ENCODE data around the gene DCTN3. TPM values are rescaled to one million over a fixed set of nuclear protein-coding genes. Genes with fewer than 3 reads are reported as not detected.

DCTN3 gene
- total RNA-seq, 1 experiment from 2014 or later: 98.4 TPM

DNA sequence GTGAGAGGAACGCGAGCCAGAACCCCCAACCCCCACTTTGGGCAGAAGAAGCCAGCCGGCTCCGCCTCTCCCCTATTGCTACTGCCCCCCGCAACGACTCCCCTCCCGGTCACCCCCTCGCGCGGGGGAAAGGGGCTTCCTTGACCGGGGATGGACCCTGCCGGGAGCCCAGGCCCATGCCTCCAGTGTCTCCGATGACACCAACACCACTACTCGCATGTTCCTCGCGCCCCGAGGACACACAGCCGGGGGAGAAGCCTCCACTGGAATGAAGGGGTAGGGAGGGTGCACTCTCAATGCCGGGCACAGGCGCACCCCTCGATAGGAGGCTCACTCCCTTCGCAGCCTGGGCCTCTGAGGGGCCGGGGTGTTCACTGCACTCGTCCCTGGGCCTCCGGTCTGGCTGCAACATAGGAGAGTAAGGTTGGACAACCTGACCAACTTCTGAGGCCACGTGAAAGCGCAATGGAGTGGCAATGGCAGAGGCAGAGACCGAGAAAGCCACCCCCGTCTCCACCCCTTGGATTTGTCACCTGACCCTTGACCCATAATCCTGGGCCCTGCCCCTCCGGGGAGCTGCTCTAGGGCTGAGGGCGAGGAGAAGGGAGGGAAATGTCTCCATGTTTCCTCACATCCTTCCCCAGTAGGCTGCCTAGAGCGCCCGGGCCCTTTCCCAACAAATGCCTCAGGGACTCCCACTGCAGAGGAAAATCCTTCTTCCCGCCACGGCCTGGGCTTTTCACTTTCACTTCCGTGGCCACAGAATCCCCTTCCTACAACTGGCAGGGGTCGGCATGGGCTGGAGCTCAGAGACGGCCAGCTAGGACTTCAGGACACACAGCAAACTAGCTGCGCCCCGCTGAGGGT is 29.7 kb downstream of the DCTN3 start:
- DNase-seq (ENCODE audit: low spot score): no peak

DNA sequence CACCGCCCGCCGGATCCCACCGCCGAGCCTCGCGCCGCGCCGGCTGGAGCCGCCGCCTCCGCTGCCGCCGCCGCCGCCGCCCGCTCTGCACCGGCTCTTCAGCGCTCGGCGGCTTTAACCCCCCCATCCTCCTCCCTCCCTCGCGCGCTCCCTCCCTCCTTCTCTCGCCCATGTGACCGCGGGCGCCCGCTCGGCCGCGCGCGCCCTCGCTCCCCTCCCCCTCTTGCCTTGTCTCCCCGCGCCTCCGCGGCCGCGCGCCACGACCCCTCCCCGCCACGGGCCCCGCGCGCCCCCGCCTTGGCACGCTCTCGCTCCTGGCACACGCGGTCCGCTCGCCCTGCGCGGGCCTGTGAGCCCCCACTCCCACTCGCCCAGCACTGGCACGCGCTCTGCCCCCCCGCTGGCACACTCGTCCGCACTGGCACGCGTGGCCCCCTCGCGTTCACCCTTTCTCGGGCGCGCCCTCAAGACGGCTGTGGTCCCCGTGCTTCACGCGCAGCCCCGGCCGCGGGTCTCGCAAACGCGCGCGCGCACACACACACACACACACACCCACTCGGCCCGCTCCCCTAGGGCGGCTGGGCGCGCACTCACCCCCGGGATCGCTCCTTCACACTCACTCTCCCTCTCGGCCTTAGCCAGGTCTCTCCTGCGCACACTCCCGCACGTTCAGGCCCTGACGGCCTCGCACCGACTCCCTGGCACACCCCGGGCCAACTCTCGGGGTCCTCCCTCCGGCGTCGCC is 30.5 kb downstream of the DCTN3 start, which contains the start of gene CNTFR:
CNTFR (minus strand) TSS at position 89 of the 745 bp plus-strand sequence. CDS start 20,743 bp downstream, outside the sequence.
- no peak for DNase-seq (ENCODE audit: low spot score)

DNA sequence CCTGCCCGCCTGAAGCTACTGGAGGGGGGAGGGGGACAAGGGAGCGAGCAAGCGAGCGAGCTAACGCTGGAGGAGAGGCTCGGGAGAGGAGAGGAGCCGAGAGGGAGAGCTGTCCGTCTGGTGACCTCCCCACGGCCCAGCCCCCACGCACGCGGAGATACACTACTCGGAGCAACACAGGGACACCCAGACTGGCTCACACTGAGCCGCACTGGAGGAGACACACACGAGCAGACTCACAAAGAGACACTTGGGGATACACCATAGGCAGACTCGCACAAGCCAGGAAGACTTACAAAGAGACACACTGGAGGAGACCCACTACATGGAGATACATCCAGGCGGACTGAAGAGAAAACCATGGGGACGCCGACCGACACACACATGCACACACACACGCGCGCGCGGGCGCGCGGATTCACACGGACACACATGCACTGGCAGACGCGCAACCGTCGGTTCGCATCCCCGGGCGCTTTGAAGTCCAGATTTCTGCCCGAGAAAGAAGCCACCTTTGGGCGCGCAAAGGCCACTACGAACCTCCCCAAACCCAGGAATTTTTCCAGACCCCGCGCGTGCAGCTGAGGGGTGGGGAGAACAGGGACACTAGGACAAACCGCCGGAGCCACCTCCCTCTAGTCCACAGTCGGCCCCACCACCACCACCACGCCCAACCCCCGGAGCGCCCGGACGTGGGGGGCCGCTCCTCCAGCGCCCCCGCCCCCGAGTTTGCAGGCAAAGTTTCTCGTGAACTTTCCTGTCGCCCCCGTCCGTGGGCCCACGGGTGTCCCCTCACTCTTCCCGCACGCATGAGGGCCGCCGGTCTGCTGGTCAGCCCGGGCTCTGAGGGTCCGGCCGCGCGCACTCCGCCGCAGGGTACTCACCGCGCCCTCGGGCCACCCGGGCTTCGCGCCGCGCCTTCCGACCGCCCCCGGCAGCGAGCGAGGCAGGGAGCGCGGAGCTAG is 31.3 kb downstream of the DCTN3 start:
- DNase-seq (ENCODE audit: low spot score): no peak

DNA sequence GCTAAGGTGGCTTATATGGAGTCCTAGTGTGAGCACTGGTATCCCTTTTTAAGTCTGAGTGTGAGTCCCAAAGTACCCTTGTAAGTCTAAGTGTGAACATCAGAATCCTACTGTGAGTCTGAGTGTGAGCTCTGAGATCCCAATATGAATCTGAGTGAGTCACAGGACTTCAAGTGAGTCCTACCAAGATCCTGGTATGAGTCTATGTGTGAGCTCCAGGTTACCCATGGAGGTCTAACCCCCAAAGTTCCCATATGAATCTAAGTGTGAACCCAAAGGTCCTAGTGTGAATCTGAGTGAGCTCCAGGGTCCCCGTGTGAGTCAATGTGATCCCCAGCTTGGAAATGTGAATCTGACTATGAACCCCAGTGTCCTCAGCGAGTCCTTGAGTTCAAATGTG is 33.0 kb downstream of the DCTN3 start:
- no peak for DNase-seq (ENCODE audit: low spot score)

DNA sequence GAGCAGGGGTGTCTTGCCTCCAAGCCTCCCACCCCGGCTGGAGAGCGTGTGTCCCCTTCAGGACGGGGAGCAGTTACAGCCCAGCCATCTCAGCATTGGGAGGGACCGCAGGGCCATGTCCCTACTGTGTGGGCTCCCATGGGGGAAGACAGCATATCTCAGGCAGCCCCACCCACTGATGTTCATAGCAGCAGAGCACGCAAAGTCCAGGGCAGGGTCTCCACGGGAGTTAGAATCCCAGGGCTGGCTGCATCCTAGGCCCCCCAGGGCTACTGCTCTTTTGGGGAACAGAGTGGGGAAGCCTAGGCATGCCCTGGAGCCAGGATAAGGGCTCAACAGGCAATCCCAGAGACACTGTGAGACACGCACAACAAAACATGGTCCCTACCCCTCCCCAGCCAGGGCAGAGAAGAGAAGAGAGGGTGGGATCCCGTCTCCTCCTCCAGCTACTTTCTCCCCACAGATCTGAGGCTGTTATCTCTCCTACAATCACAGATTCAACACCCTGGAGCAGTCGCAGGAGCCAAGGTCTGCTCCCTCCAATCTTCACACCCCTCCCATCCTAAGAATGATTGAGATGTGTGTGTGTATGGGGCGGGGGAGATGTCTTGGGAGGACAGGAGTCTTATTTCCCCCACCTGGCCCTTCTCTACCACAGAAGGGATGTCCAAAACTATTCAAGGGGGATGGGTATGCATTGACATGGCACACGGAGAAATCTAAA is 34.2 kb downstream of the DCTN3 start:
- DNase-seq (ENCODE audit: low spot score): no peak

DNA sequence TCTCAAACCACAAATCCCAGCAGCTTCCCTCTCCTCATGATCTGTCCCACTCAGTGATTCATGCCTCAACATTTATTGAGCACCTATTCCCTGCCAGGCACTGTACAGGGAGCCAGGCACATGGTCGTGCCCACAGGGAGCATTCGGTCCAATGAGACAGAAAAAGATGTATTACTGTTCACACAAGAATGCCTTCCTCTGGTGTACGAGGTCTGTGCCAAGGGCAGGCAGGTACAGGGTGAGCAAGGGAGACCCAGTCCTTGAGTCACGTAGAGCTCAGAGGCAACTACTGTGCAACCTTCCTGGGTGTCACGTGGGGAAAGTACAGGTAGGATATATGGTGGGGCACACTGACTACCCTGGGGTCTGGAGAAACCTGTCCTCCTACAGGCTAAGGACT is 35.3 kb downstream of the DCTN3 start:
- DNase-seq (ENCODE audit: low spot score): no peak

DNA sequence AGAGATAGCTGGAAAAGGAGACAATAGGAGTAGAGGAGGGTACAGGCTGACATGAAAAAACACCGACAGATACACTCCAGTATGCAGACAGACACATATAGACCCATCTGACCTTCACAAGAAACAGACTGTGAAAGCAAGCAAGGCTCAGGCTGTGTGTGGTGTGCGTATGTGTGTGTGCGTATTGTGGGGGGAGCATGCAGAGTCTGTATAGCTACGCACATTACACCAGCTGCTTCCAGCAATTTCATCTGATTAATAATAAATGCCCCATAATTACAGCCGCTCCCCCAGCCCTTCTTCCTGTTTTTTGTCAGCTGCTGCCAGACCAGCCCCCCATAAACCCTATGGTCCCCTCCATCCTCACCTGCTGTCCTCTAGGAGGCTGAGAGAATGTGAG is 37.5 kb downstream of the DCTN3 start:
- no peak for DNase-seq (ENCODE audit: low spot score)

DNA sequence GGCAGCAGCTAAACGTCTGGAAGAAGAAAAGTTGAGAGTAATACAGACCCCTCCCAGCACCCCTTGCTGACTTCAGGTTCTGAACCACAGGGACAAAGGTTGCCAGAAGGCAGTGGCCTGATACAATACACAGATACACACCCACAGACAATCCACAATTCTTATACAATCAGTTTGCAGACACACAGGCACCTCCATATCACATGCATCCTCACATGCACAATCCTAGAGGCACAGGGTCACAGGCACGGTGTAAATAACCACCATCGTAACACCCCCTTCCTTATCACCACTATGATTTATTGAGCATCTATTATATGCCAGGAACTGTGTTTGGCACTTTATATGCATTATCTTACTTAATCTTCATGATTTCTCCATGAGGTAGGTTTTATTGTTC is 39.0 kb downstream of the DCTN3 start:
- no peak for DNase-seq (ENCODE audit: low spot score)

DNA sequence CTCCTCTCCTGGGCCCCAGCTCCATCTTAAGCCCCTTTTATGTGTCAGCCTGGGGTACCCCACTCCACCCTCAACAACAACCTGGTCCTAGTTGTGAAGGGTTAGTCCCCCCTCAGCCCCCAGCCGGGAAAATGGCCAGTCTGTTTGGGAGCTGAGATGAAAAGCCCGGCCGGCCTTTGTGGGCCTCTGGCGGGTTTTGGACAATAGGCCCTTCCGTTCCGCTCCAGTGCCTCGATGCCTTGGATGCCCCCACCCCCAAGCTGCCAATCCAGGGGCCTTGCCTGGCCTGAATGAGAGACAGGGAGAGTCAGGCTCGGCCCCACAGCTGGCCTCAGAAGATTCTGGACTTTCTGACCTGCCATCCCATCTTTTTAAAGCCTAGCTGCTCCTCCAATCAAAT is 39.9 kb downstream of the DCTN3 start:
- DNase-seq (ENCODE audit: low spot score): no peak

DNA sequence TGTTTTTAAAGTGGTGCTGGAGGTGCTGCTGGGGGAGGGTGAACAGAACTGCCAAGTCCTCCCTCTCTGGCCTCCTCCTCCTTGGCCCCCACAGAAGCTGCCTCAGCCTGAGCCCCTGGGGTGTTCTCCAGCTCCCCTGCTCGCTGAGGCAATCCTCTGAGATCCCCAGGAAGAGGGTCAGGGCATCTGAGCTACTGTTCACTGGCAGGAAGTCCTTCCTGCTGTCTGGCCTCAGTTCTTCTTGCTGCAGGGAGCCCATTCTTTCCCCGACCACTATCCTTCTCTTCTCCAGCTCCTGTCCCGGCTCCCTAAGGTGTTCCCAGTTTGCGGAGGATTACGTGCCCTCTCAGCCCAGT is 40.5 kb downstream of the DCTN3 start:
- DNase-seq (ENCODE audit: low spot score): no peak

DNA sequence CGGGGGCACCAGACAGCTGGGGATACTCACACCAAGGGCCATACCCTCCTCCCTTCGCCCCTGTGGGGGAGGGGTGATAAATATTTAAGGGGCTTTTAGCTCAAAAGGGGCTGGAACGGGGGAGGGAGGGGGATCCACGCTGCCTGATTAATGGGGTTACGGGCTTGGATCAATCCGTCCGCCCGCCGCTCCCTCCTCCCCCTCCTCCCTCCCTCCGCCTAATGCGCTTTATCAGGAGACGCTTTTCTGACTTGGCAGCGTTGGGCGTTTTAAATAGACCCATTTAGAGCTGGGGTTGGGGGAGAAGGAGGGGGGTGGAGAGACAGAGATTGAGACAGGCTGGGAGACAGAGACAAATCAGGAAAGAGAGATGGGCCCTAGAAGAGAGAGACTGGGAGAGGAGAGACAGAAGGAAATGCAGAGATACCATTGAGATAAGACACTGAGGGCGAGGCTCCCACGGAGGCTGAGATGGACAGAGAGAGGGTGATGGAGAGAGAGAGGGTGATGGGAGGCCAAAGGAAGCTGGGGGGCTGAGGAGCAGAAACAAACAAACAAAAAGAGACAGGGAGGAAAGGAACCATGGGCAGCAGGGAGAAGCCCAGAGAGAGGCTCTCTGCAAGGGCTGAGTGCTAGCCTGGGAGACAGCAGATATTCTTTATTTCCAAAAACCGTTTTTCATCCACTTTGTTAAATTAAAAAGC is 41.0 kb downstream of the DCTN3 start:
- DNase-seq (ENCODE audit: low spot score): no peak

DNA sequence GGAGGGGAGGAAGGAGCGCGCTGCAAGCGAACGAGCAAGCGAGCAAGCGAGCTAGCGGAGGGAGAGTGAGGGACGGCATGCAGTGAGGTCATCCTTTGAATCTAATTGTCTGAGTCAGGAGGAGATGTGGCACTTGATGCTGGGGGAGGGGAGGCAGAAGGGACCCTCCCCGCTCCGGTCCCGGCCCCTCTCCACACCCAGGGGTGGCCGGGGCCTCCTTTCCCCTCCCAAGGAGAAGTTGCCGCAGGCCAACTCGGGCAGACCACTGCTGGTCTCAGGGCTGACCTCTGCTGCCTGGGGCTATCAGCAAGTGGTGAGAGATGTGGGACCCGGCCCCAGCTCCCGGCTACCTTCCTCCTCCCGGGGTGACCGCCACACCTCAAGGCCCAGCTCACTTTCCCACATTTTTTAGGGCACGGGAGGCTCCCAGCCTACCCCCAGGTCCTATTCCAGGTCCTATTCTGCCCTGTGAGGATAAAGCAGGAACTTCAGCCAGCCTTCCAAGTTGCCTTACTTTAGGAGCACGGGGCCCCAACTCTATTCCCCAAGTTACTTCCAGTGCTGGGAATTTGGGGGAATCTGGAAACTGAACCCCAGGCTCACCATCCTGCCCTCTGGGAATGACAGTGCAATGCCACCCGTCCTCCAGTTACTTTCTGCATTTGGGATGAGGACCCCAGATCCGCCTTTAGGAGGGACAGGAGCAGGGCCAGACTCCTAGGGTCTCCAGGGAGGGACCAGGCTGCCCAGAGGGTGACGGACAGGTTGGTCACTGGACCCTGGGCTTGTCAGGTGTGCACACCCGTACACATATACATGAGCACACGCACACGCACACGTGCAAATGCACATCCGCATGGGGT is 41.8 kb downstream of the DCTN3 start:
- DNase-seq (ENCODE audit: low spot score): no peak

DNA sequence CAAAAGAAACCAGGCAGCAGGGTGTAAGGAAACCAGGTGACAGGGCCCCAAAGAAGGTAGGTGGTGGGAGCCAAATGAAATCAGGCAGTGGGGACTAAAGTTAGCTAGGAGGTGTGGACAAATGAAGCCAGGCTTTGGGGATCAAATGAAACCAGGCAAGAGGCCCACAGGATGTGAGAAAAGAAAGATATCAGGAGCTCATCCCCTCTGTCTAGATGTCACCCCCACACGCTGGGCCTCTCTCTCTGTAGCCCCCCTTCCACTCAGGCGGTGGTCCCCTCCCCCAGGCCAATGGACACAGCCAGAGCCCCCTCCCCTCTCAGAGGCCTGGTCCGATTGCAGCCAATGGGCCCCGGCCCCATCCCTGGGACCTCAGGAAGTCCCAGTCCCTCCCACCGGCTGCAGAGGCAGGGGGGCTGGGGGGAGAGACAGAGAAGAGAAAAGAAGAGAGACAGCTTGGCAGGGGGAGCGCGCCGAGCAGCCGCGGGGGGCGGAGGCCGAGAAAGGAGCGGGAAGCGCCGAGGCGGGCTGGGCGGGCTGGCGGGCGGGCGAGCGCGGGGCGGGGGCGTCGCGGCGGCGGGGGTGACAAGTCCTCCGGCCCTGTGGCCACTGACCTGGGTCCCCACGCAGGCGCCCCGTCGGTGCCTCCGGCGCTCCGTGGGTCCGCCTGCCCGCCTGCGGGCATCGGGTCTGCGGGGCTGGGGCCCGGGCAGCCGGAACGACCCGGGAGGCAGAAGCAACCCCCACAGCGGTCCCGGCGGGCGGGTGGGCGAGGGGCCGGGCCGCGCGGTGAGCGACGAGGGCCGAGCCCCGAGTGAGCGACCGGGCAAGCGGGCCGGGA is 42.7 kb downstream of the DCTN3 start:
- DNase-seq (ENCODE audit: low spot score): no peak

DNA sequence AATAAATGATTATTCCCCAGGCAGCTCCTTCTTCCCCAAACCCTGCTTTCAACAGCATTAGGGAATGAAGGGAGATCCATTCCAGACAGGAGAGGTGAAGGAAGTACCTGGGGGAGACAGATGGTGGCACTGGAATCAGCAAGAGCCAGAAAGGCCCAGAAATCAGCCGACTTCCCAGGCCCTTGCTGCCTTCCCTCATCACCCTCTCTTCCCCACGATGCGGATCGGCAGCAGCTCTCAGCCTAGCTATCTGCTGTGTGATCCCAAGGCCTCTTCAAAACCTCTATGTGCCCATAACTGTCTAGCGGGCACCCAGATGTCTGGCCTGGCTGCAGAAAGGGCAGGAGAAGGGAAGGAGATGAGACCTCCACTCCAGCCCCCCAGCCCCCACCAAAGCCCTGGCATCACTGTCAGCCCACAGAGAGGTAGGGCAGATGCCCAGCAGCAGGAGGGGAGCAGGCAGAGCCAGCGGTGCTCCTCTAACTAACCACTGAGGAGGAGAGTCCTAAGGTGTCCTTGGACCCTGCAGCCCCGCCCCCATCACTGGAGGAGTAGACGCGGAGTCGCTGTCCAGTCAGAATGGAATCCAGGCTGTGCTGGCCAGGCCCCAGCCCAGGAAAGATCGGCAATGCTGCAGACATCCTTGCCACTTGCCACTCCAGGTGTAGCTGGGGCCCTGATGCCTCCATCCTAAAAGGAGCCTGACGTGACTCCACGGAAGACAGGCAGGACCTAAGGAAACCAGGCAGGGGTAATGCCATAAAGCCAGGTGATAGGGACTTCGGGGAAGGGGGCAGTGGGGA is 43.5 kb downstream of the DCTN3 start:
- no peak for DNase-seq (ENCODE audit: low spot score)

DNA sequence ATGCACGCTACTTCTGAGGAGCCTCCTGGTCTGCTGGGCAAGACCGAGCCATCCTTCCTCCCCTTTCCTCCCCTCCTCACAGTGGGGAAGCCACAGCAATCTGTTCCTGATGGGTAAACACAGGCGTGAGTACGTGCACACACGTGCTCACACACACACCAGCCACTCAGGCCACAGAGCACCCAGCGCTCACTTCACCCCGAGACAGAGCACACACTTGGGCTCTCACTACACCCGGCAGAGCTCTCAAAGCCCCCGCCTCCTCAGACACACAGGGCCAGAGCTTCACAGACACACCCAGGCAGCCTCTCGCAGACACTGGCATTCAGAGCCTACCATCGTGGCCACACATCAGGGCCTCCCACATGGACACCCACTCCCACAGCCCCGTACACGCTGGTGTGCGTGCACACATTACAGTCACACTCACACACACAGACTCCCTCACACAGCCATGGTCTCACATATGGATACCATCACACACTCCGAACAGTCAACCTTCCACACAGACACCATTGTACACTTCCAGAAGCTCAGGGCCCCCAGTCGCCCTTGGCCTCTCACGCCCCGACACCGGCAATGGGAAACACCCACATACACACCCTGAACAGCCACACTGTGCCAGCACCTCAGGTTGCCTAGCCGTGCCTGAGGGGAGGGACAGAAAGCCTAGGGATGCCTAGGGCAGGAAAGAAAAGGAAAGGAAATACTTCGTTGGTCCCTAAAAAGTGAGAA is 44.3 kb downstream of the DCTN3 start:
- DNase-seq (ENCODE audit: low spot score): no peak

DNA sequence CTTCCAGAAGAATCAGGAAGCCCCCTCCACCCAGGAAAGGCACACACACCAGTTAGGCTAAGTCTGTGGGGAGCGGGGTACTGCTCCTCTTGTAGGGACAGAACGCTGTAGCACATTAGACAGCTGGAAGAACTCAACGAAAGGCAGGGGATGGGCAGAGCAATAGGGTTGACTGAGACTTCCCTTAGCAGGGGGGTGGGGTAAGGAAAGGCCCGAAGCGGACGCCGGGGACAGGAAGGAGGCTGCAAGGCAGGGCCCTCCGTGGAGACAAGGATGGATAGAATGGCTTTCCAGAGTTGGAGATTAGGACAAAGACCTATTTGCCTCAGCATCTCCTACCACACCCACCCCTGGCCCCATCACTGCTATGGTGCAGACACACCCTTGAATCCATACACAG is 45.1 kb downstream of the DCTN3 start:
- DNase-seq (ENCODE audit: low spot score): no peak

DNA sequence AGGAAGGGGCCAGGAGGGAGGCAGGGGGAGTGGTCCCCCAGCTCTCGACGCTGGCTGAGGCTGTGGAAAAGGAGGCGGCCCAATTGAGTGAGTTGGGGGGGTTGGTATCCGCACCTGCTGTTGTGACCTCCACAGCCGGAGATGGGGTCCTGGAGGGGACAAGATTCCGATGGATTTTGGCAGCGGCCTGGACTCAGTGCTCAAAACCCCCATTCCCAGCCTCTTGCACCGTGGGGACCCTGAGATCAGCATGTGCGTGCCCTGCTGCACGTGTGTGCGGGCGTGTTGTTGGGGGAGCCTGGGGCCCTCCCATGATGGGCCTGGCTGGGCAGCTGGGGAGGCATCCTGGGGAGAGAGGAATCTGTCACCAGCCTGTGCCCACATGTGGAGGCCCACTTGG is 45.7 kb downstream of the DCTN3 start:
- no peak for DNase-seq (ENCODE audit: low spot score)

Data from A172 (cell line).